Iris pigment epithelial cell (primary cell): ENCODE results near the gene KCNK3.

Source experiments
- DNase-seq: peaks from one replicate; pipeline ENCODE4 v3.0.0-alpha.2; 2011; ENCODE audit warnings: low read depth

The KCNK3 gene

GRCh38 chr2:26691161-26691560 is 1.4 kb upstream of the KCNK3 start:
- DNase-seq = no peak

GRCh38 chr2:26691881-26692278 is 642 bp upstream of the KCNK3 start:
- no peak for DNase-seq

GRCh38 chr2:26692897-26693849 is 651 bp downstream of the KCNK3 start:
- DNase-seq = peak; percentile 39

- DNase-seq = no peak
Observed at GRCh38 chr2:26694001-26694400, 1.5 kb downstream of the KCNK3 start.

GRCh38 chr2:26696351-26696816 is 3.9 kb downstream of the KCNK3 start:
- DNase-seq = peak; percentile 77

GRCh38 chr2:26697425-26697824 is 4.9 kb downstream of the KCNK3 start:
- DNase-seq = no peak

- DNase-seq = no peak
Observed at GRCh38 chr2:26699295-26699694, 6.8 kb downstream of the KCNK3 start.

- DNase-seq = no peak
Observed at GRCh38 chr2:26700078-26700477, 7.6 kb downstream of the KCNK3 start.

- no peak for DNase-seq
Observed at GRCh38 chr2:26701596-26701995, 9.1 kb downstream of the KCNK3 start.

GRCh38 chr2:26702025-26702424 is 9.5 kb downstream of the KCNK3 start:
- DNase-seq = no peak

- DNase-seq = peak; percentile 36
Observed at GRCh38 chr2:26704441-26704977, 12.0 kb downstream of the KCNK3 start.

GRCh38 chr2:26705126-26705525 is 12.6 kb downstream of the KCNK3 start:
- no peak for DNase-seq

- no peak for DNase-seq
Observed at GRCh38 chr2:26706093-26706492, 13.6 kb downstream of the KCNK3 start.

GRCh38 chr2:26706616-26707473 is 14.3 kb downstream of the KCNK3 start:
- no peak for DNase-seq

- no peak for DNase-seq
Observed at GRCh38 chr2:26707747-26708146, 15.2 kb downstream of the KCNK3 start.

- DNase-seq = no peak
Observed at GRCh38 chr2:26708457-26708856, 15.9 kb downstream of the KCNK3 start.

GRCh38 chr2:26709323-26710110 is 17.0 kb downstream of the KCNK3 start:
- no peak for DNase-seq

GRCh38 chr2:26710145-26710544 is 17.6 kb downstream of the KCNK3 start:
- no peak for DNase-seq

GRCh38 chr2:26710743-26711456 is 18.4 kb downstream of the KCNK3 start:
- DNase-seq = no peak

GRCh38 chr2:26711457-26712161 is 19.1 kb downstream of the KCNK3 start:
- no peak for DNase-seq
